ENCODE measurements around the gene TENM4. TPM values are rescaled to one million over a fixed set of nuclear protein-coding genes. Genes with fewer than 3 reads are reported as not detected.

Gene TENM4
- total RNA-seq, 2 experiments from 2014 or later, result not detected

GRCh38 chr11:79396001-79396400 lies 44.8 kb downstream of the TENM4 start:
- H3K4me3 Mint-ChIP-seq, result no peak overlapping the region
- no peak for DNase-seq
- ChIA-PET CTCF (no interaction called here), POLR2A (no interaction called here)
- H3K27me3 Mint-ChIP-seq (ENCODE audit: low read depth), result no peaks in the 10 kb centered on the region
- H3K4me1 Mint-ChIP-seq (ENCODE audit: low read depth), result no peaks in the 10 kb centered on the region
- H3K9me3 Mint-ChIP-seq (ENCODE audit: insufficient read depth), result no peaks in the 10 kb centered on the region
- ATAC-seq, result no peak
- no peaks in the 10 kb centered on the region for H3K36me3 Mint-ChIP-seq (ENCODE audit: low read depth)
- no peak overlapping the region for H3K27ac Mint-ChIP-seq

GRCh38 chr11:79393362-79394043 lies 47.3 kb downstream of the TENM4 start:
- no peaks in the 10 kb centered on the region for H3K4me1 Mint-ChIP-seq (ENCODE audit: low read depth)
- H3K27ac Mint-ChIP-seq, result no peak overlapping the region
- DNase-seq, result no peak
- ChIA-PET POLR2A (no interaction called here), CTCF (no interaction called here)
- no peaks in the 10 kb centered on the region for H3K9me3 Mint-ChIP-seq (ENCODE audit: insufficient read depth)
- no peak overlapping the region for H3K4me3 Mint-ChIP-seq
- ATAC-seq, result no peak
- no peaks in the 10 kb centered on the region for H3K27me3 Mint-ChIP-seq (ENCODE audit: low read depth)
- H3K36me3 Mint-ChIP-seq (ENCODE audit: low read depth), result no peaks in the 10 kb centered on the region

- ChIA-PET POLR2A (no interaction called here), CTCF (no interaction called here)
- Mint-ChIP-seq H3K9me3 (ENCODE audit: insufficient read depth) (no peaks in the 10 kb centered on the region), H3K4me3 (no peak overlapping the region), H3K27me3 (ENCODE audit: low read depth) (no peaks in the 10 kb centered on the region), H3K27ac (no peak overlapping the region), H3K4me1 (ENCODE audit: low read depth) (no peaks in the 10 kb centered on the region), H3K36me3 (ENCODE audit: low read depth) (no peaks in the 10 kb centered on the region)
- no peak for ATAC-seq
- DNase-seq, result no peak
Measured at GRCh38 chr11:79392161-79392560, 48.7 kb downstream of the TENM4 start.

GRCh38 chr11:79390923-79391322 lies 49.9 kb downstream of the TENM4 start:
- H3K9me3 Mint-ChIP-seq (ENCODE audit: insufficient read depth), result no peaks in the 10 kb centered on the region
- CTCF ChIA-PET, result no interaction called here
- H3K27me3 Mint-ChIP-seq (ENCODE audit: low read depth), result no peaks in the 10 kb centered on the region
- POLR2A ChIA-PET, result no interaction called here
- no peak overlapping the region for H3K4me3 Mint-ChIP-seq
- no peak for ATAC-seq
- no peaks in the 10 kb centered on the region for H3K4me1 Mint-ChIP-seq (ENCODE audit: low read depth)
- no peak for DNase-seq
- no peaks in the 10 kb centered on the region for H3K36me3 Mint-ChIP-seq (ENCODE audit: low read depth)
- H3K27ac Mint-ChIP-seq, result no peak overlapping the region

- Mint-ChIP-seq H3K27me3 (ENCODE audit: low read depth) (no peaks in the 10 kb centered on the region), H3K4me1 (ENCODE audit: low read depth) (no peaks in the 10 kb centered on the region), H3K27ac (no peak overlapping the region), H3K36me3 (ENCODE audit: low read depth) (no peaks in the 10 kb centered on the region), H3K4me3 (no peak overlapping the region), H3K9me3 (ENCODE audit: insufficient read depth) (no peaks in the 10 kb centered on the region)
- ATAC-seq (no peak), DNase-seq (no peak)
- POLR2A ChIA-PET, result no interaction called here
- CTCF ChIA-PET, result no interaction called here
Measured at GRCh38 chr11:79390477-79390876, 50.4 kb downstream of the TENM4 start.

GRCh38 chr11:79388201-79388600 lies 52.6 kb downstream of the TENM4 start:
- no peaks in the 10 kb centered on the region for H3K4me1 Mint-ChIP-seq (ENCODE audit: low read depth)
- H3K4me3 Mint-ChIP-seq, result no peak overlapping the region
- H3K36me3 Mint-ChIP-seq (ENCODE audit: low read depth), result no peaks in the 10 kb centered on the region
- POLR2A ChIA-PET, result no interaction called here
- no peak overlapping the region for H3K27ac Mint-ChIP-seq
- no peak for ATAC-seq
- CTCF ChIA-PET, result no interaction called here
- peaks cover under 1% of the 10 kb centered on the region for H3K27me3 Mint-ChIP-seq (ENCODE audit: low read depth)
- no peak for DNase-seq
- H3K9me3 Mint-ChIP-seq (ENCODE audit: insufficient read depth), result no peaks in the 10 kb centered on the region

GRCh38 chr11:79383874-79384273 lies 57.0 kb downstream of the TENM4 start:
- H3K27ac Mint-ChIP-seq, result no peak overlapping the region
- CTCF ChIA-PET, result no interaction called here
- POLR2A ChIA-PET, result no interaction called here
- peaks cover 1% of the 10 kb centered on the region for H3K27me3 Mint-ChIP-seq (ENCODE audit: low read depth)
- no peak overlapping the region for H3K4me3 Mint-ChIP-seq
- no peaks in the 10 kb centered on the region for H3K4me1 Mint-ChIP-seq (ENCODE audit: low read depth)
- DNase-seq (no peak), ATAC-seq (no peak)
- H3K9me3 Mint-ChIP-seq (ENCODE audit: insufficient read depth), result no peaks in the 10 kb centered on the region
- no peaks in the 10 kb centered on the region for H3K36me3 Mint-ChIP-seq (ENCODE audit: low read depth)

GRCh38 chr11:79382301-79383050 lies 58.4 kb downstream of the TENM4 start:
- no peak overlapping the region for H3K4me3 Mint-ChIP-seq
- ChIA-PET POLR2A (no interaction called here), CTCF (no interaction called here)
- peaks cover 1% of the 10 kb centered on the region for H3K27me3 Mint-ChIP-seq (ENCODE audit: low read depth)
- DNase-seq (no peak), ATAC-seq (no peak)
- no peaks in the 10 kb centered on the region for H3K9me3 Mint-ChIP-seq (ENCODE audit: insufficient read depth)
- no peak overlapping the region for H3K27ac Mint-ChIP-seq
- H3K4me1 Mint-ChIP-seq (ENCODE audit: low read depth), result no peaks in the 10 kb centered on the region
- no peaks in the 10 kb centered on the region for H3K36me3 Mint-ChIP-seq (ENCODE audit: low read depth)

GRCh38 chr11:79381036-79381435 lies 59.8 kb downstream of the TENM4 start:
- Mint-ChIP-seq H3K4me3 (no peak overlapping the region), H3K27ac (no peak overlapping the region), H3K27me3 (ENCODE audit: low read depth) (peaks cover 1% of the 10 kb centered on the region), H3K36me3 (ENCODE audit: low read depth) (no peaks in the 10 kb centered on the region), H3K4me1 (ENCODE audit: low read depth) (no peaks in the 10 kb centered on the region), H3K9me3 (ENCODE audit: insufficient read depth) (no peaks in the 10 kb centered on the region)
- no peak for ATAC-seq
- CTCF ChIA-PET, result no interaction called here
- POLR2A ChIA-PET, result no interaction called here
- no peak for DNase-seq

- Mint-ChIP-seq H3K27me3 (ENCODE audit: low read depth) (no peaks in the 10 kb centered on the region), H3K4me3 (no peak overlapping the region), H3K4me1 (ENCODE audit: low read depth) (no peaks in the 10 kb centered on the region), H3K36me3 (ENCODE audit: low read depth) (no peaks in the 10 kb centered on the region), H3K27ac (no peak overlapping the region), H3K9me3 (ENCODE audit: insufficient read depth) (no peaks in the 10 kb centered on the region)
- DNase-seq (no peak), ATAC-seq (no peak)
- ChIA-PET POLR2A (no interaction called here), CTCF (no interaction called here)
Measured at GRCh38 chr11:79377406-79377805, 63.4 kb downstream of the TENM4 start.

- DNase-seq (no peak), ATAC-seq (no peak)
- no peaks in the 10 kb centered on the region for H3K36me3 Mint-ChIP-seq (ENCODE audit: low read depth)
- POLR2A ChIA-PET, result no interaction called here
- H3K27ac Mint-ChIP-seq, result no peak overlapping the region
- CTCF ChIA-PET, result no interaction called here
- H3K9me3 Mint-ChIP-seq (ENCODE audit: insufficient read depth), result no peaks in the 10 kb centered on the region
- H3K27me3 Mint-ChIP-seq (ENCODE audit: low read depth), result no peaks in the 10 kb centered on the region
- H3K4me3 Mint-ChIP-seq, result no peak overlapping the region
- H3K4me1 Mint-ChIP-seq (ENCODE audit: low read depth), result no peaks in the 10 kb centered on the region
Measured at GRCh38 chr11:79375818-79376550, 64.8 kb downstream of the TENM4 start.

GRCh38 chr11:79374727-79375126 lies 66.1 kb downstream of the TENM4 start:
- CTCF ChIA-PET, result no interaction called here
- H3K4me3 Mint-ChIP-seq, result no peak overlapping the region

More at GRCh38 chr11:79374727-79375126, 66.1 kb downstream of the TENM4 start:
- H3K27me3 Mint-ChIP-seq (ENCODE audit: low read depth), result no peaks in the 10 kb centered on the region
- no peaks in the 10 kb centered on the region for H3K9me3 Mint-ChIP-seq (ENCODE audit: insufficient read depth)
- no peaks in the 10 kb centered on the region for H3K4me1 Mint-ChIP-seq (ENCODE audit: low read depth)
- ATAC-seq (no peak), DNase-seq (no peak)
- no peaks in the 10 kb centered on the region for H3K36me3 Mint-ChIP-seq (ENCODE audit: low read depth)
- no peak overlapping the region for H3K27ac Mint-ChIP-seq
- POLR2A ChIA-PET, result no interaction called here

All from activated CD8-positive, alpha-beta T cell treated with anti-CD3 and anti-CD28 coated beads, Interleukin-2, amount 10 ng/mL, durations not matched to agents 7 days and 5 days (primary cell).